IPS DF 4.7 (cell line): Measurements from ENCODE around the gene PRDM16.

Source experiments
- DNase-seq: peaks from one replicate; pipeline ENCODE4 v3.0.0-alpha.2; 2013; ENCODE audit warnings: low spot score; ENCODE audit errors: extremely low read depth

PRDM16 gene

GRCh38 chr1:3469849-3470649 lies 401.0 kb downstream of the PRDM16 start:
- no peak for DNase-seq

- DNase-seq: no peak
Measured at GRCh38 chr1:3470650-3471355, 401.8 kb downstream of the PRDM16 start.

- DNase-seq: no peak
Measured at GRCh38 chr1:3471356-3472087, 402.5 kb downstream of the PRDM16 start.

GRCh38 chr1:3472088-3472850 lies 403.3 kb downstream of the PRDM16 start:
- no peak for DNase-seq

GRCh38 chr1:3472906-3473305 lies 403.9 kb downstream of the PRDM16 start:
- DNase-seq: no peak

- DNase-seq: no peak
Measured at GRCh38 chr1:3473381-3473844, 404.4 kb downstream of the PRDM16 start.

GRCh38 chr1:3474016-3474415 lies 405.0 kb downstream of the PRDM16 start:
- no peak for DNase-seq

GRCh38 chr1:3474421-3474820 lies 405.4 kb downstream of the PRDM16 start:
- DNase-seq: no peak

- DNase-seq: no peak
Measured at GRCh38 chr1:3475839-3476573, 407.0 kb downstream of the PRDM16 start.

- no peak for DNase-seq
Measured at GRCh38 chr1:3476666-3477065, 407.7 kb downstream of the PRDM16 start.

GRCh38 chr1:3477241-3477995 lies 408.4 kb downstream of the PRDM16 start:
- no peak for DNase-seq

- no peak for DNase-seq
Measured at GRCh38 chr1:3478187-3478586, 409.2 kb downstream of the PRDM16 start.

- DNase-seq: no peak
Measured at GRCh38 chr1:3479511-3480368, 410.7 kb downstream of the PRDM16 start.

GRCh38 chr1:3480369-3480719 lies 411.3 kb downstream of the PRDM16 start:
- no peak for DNase-seq

- no peak for DNase-seq
Measured at GRCh38 chr1:3481046-3481445, 412.0 kb downstream of the PRDM16 start.

GRCh38 chr1:3481836-3482375 lies 412.9 kb downstream of the PRDM16 start:
- DNase-seq: no peak

- no peak for DNase-seq
Measured at GRCh38 chr1:3482378-3482849, 413.4 kb downstream of the PRDM16 start.

- DNase-seq: no peak
Measured at GRCh38 chr1:3483380-3483779, 414.4 kb downstream of the PRDM16 start.
